Keratinocyte (primary cell): ENCODE data around the gene B3GLCT. TPM values are rescaled to one million over a fixed set of nuclear protein-coding genes. Genes with fewer than 3 reads are reported as not detected.

Experiments used
- DNase-seq: peaks from one replicate; pipeline ENCODE4 v3.0.0-alpha.2; 2011; ENCODE audit warnings: low read depth, missing footprints, low spot score
- FAIRE-seq: peaks from 2 replicates; lab custom pipeline; 2011; peaks lifted over from hg19 to GRCh38; lab: Jason Lieb, UNC
- H2AFZ ChIP-seq: 2 replicates; pipeline ENCODE4 v1.6.0; 2012; ENCODE audit warnings: low read length, control low read depth, inconsistent platforms; ENCODE audit not compliant: control insufficient read depth
- H3K27ac ChIP-seq: 2 replicates; pipeline ENCODE4 v1.5.1; 2011; ENCODE audit warnings: low read length; ENCODE audit not compliant: control insufficient read depth, insufficient read depth
- H3K27me3 ChIP-seq: 3 replicates; pipeline ENCODE4 v1.6.0; 2011; ENCODE audit warnings: low read length; ENCODE audit not compliant: control insufficient read depth, insufficient read depth; ENCODE audit errors: extremely low read depth
- H3K36me3 ChIP-seq, 2 experiments: 2 replicates in 1 of 2; 3 replicates in 1 of 2; pipeline ENCODE4 v1.5.1; 2011; ENCODE audit warnings: low read length in 2 of 2, mild to moderate bottlenecking in 1 of 2; ENCODE audit not compliant: control insufficient read depth in 2 of 2, insufficient read depth in 2 of 2; ENCODE audit errors: extremely low read depth in 1 of 2
- H3K4me1 ChIP-seq: 3 replicates; pipeline ENCODE4 v1.5.1; 2011; ENCODE audit warnings: low read length; ENCODE audit not compliant: control insufficient read depth, insufficient read depth; ENCODE audit errors: extremely low read depth
- H3K4me2 ChIP-seq: 3 replicates; pipeline ENCODE4 v1.6.0; 2011; ENCODE audit warnings: low read depth, low read length; ENCODE audit not compliant: control insufficient read depth, insufficient read depth; ENCODE audit errors: extremely low read depth
- H3K4me3 ChIP-seq, 3 experiments: fragments of 200-600 bp in 1 of 3; sonication (generic) in 1 of 3; 2 replicates in 2 of 3; 3 replicates in 1 of 3; pipeline ENCODE4 v1.5.1; 2011 to 2016; ENCODE audit warnings: low read length in 3 of 3, mild to moderate bottlenecking in 3 of 3, control low read depth in 2 of 3, inconsistent platforms in 1 of 3, low read depth in 1 of 3, mixed read lengths in 1 of 3, mixed run types in 1 of 3, moderate library complexity in 1 of 3; ENCODE audit not compliant: control insufficient read depth in 2 of 3, insufficient read depth in 2 of 3; ENCODE audit errors: extremely low read depth in 1 of 3
- H3K79me2 ChIP-seq: 2 replicates; pipeline ENCODE4 v1.6.0; 2012; ENCODE audit warnings: low read length; ENCODE audit not compliant: control insufficient read depth, insufficient read depth
- H3K9ac ChIP-seq: 3 replicates; pipeline ENCODE4 v1.6.0; 2011; ENCODE audit warnings: low read length; ENCODE audit not compliant: control insufficient read depth, insufficient read depth; ENCODE audit errors: extremely low read depth
- H3K9me1 ChIP-seq: 3 replicates; pipeline ENCODE4 v1.6.0; 2011; ENCODE audit warnings: low read length; ENCODE audit not compliant: control insufficient read depth, insufficient read depth; ENCODE audit errors: extremely low read depth
- H3K9me3 ChIP-seq: 2 replicates; pipeline ENCODE4 v1.5.1; 2012; ENCODE audit warnings: low read depth, low read length; ENCODE audit not compliant: control insufficient read depth
- H4K20me1 ChIP-seq: 3 replicates; pipeline ENCODE4 v1.6.0; 2011; ENCODE audit warnings: low read length; ENCODE audit not compliant: control insufficient read depth, insufficient read depth; ENCODE audit errors: extremely low read depth
- EZH2 ChIP-seq: IDR thresholded peaks from one replicate; pipeline ENCODE4 v1.6.1; 2012; ENCODE audit warnings: inconsistent platforms, mild to moderate bottlenecking, low read length, moderate library complexity
- dilution Hi-C: fragments of 300-500 bp; cut with MboI; formaldehyde crosslinking; loops from one replicate; pipeline ENCODE4 v1.7.0; 2020; ENCODE audit warnings: low sequenced_read_pairs; ENCODE audit not compliant: extremely low pct_ligation_motif_present
- polyA plus RNA-seq, 5 experiments: library from polyadenylated mRNA; depleted of rRNA in 3 of 5; stranded (reverse) in 3 of 5; stranded (forward) in 1 of 5; unstranded in 1 of 5; fragments of >200 nt; gene quantifications; 1 replicate in 1 of 5; 2 replicates in 3 of 5; 3 replicates in 1 of 5; pipeline versions ENCODE4 v1.2.1 to v1.2.3, GENCODE V29; 2011 to 2012; ENCODE audit warnings: missing spikeins in 2 of 5, low read depth in 1 of 5, low replicate concordance in 1 of 5
- TF ChIP-seq, protein P1 (sequence below), 3 experiments: IDR thresholded peaks in 1 of 3; conservative IDR thresholded peaks in 1 of 3; optimal IDR thresholded peaks in 1 of 3; 2 replicates in 2 of 3; 3 replicates in 1 of 3; pipeline versions ENCODE3 to v1.5.1; 2011; ENCODE audit warnings: low read length in 3 of 3, mild to moderate bottlenecking in 3 of 3, moderate library complexity in 2 of 3, control low read depth in 1 of 3, inconsistent platforms in 1 of 3; ENCODE audit not compliant: insufficient read depth in 2 of 3; ENCODE audit errors: extremely low read depth in 1 of 3

The B3GLCT gene
- polyA plus RNA-seq, 1 donor (not counting 4 experiments of a cell fraction or from before 2014, with no cell fraction given): 4.4 TPM

- no peak for FAIRE-seq
Measured at GRCh38 chr13:31182987-31183386, 16.8 kb upstream of the B3GLCT start.

DNA sequence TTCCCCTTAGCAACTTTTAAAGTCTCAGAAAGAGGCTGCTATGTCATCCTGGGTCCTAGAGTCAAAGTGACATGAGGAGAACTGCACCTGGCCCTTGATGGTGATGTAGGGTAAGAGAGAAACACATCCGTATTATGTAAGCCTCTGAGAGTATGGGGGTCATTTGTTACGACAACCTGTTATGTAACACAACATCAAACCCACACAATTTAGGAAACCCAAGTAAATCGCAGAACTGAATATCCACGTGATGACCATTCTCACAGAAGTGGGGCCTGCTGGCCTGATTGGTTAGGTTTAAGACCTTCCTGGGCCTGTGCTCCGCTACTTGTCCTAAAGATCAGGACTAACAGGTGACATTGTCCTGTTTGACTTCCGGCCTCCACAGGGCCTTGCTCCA lies 15.3 kb upstream of the B3GLCT start:
- H3K4me1 ChIP-seq: no peaks in the 10 kb centered on the region
- H3K9ac ChIP-seq: no peak overlapping the region
- no peaks in the 10 kb centered on the region for H3K36me3 ChIP-seq
- H3K79me2 ChIP-seq: no peaks in the 10 kb centered on the region
- FAIRE-seq (no peak), DNase-seq (no peak)
- H3K27me3 ChIP-seq: no peaks in the 10 kb centered on the region
- no peaks in the 10 kb centered on the region for H4K20me1 ChIP-seq
- no peaks in the 10 kb centered on the region for H3K9me1 ChIP-seq
- no peak overlapping the region for H3K4me3 ChIP-seq
- TF ChIP-seq EZH2: no peak
- TF ChIP-seq, protein P1, sequence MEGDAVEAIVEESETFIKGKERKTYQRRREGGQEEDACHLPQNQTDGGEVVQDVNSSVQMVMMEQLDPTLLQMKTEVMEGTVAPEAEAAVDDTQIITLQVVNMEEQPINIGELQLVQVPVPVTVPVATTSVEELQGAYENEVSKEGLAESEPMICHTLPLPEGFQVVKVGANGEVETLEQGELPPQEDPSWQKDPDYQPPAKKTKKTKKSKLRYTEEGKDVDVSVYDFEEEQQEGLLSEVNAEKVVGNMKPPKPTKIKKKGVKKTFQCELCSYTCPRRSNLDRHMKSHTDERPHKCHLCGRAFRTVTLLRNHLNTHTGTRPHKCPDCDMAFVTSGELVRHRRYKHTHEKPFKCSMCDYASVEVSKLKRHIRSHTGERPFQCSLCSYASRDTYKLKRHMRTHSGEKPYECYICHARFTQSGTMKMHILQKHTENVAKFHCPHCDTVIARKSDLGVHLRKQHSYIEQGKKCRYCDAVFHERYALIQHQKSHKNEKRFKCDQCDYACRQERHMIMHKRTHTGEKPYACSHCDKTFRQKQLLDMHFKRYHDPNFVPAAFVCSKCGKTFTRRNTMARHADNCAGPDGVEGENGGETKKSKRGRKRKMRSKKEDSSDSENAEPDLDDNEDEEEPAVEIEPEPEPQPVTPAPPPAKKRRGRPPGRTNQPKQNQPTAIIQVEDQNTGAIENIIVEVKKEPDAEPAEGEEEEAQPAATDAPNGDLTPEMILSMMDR (optimal IDR thresholded peaks at IDR 0.05 in 1 of 3, IDR thresholded peaks at IDR 0.05 in 1 of 3, conservative IDR thresholded peaks at IDR 0.05 in 1 of 3; ENCODE audit: extremely low read depth in 1 of 3, insufficient read depth in 2 of 3, low read length in 3 of 3): no peak
- H3K4me2 ChIP-seq: no peak overlapping the region
- H3K9me3 ChIP-seq: no peaks in the 10 kb centered on the region
- no peak overlapping the region for H2AFZ ChIP-seq
- H3K27ac ChIP-seq: no peak overlapping the region
- dilution Hi-C loops: no loop called here

More at GRCh38 chr13:31182987-31183386, 16.8 kb upstream of the B3GLCT start:
- H3K79me2 ChIP-seq: no peaks in the 10 kb centered on the region
- no peaks in the 10 kb centered on the region for H3K9me3 ChIP-seq
- no peaks in the 10 kb centered on the region for H3K9me1 ChIP-seq
- dilution Hi-C loops: no loop called here
- H3K27me3 ChIP-seq: no peaks in the 10 kb centered on the region
- no peak for TF ChIP-seq EZH2
- TF ChIP-seq, protein P1 (optimal IDR thresholded peaks at IDR 0.05 in 1 of 3, IDR thresholded peaks at IDR 0.05 in 1 of 3, conservative IDR thresholded peaks at IDR 0.05 in 1 of 3; ENCODE audit: extremely low read depth in 1 of 3, insufficient read depth in 2 of 3, low read length in 3 of 3): no peak
- no peak overlapping the region for H3K4me3 ChIP-seq
- no peaks in the 10 kb centered on the region for H3K4me1 ChIP-seq
- DNase-seq: no peak
- no peak overlapping the region for H3K27ac ChIP-seq
- no peaks in the 10 kb centered on the region for H4K20me1 ChIP-seq
- no peaks in the 10 kb centered on the region for H3K36me3 ChIP-seq
- no peak overlapping the region for H2AFZ ChIP-seq
- no peak overlapping the region for H3K9ac ChIP-seq
- no peak overlapping the region for H3K4me2 ChIP-seq
